K562 (cell line): ENCODE results near the gene BATF. TPM values are rescaled to one million over a fixed set of nuclear protein-coding genes. Genes with fewer than 3 reads are reported as not detected.

ENCODE experiments used
- ATAC-seq: fragments of 200-7000 bp; cut with Tn5 transposase; 3 replicates; pipeline ENCODE4 v1.9.1; 2020; ENCODE audit warnings: moderate library complexity
- BruUV-seq: library from RNA; stranded (reverse); fragments of 400-500 nt; replicated peaks from 2 replicates; lab custom pipeline; 2021; lab: Mats Ljungman, UMichigan
- CTCF ChIA-PET: fragments of 300-600 bp; formaldehyde crosslinking; extraction: SDS; loops from one replicate; lab custom pipeline; 2021; ENCODE audit warnings: low intra/inter-chr PET ratio; lab: Yijun Ruan, JAX
- POLR2A ChIA-PET: fragments of 300-600, 350-650 bp; sonication (Branson Sonifier 250); formaldehyde crosslinking; extraction: SDS; loops from one replicate; lab custom pipeline; 2021; ENCODE audit warnings: antibody characterized with exemption, inconsistent platforms; lab: Yijun Ruan, JAX
- DNase-seq, 4 experiments: peaks; one replicate each; pipeline versions ENCODE4 v3.0.0 to v3.0.0-alpha.2; 2011 to 2018; ENCODE audit warnings: low spot score in 3 of 4, mixed read lengths in 3 of 4; ENCODE audit errors: extremely low read depth in 1 of 4
- FAIRE-seq: peaks from 2 replicates; lab custom pipeline; 2011; peaks lifted over from hg19 to GRCh38; lab: Jason Lieb, UNC
- H2AFZ ChIP-seq: 2 replicates; pipeline ENCODE4 v1.6.0; 2011; ENCODE audit warnings: low read depth, low read length, control low read depth, inconsistent platforms
- H3K27ac ChIP-seq: fragments of 200-600 bp; 3 replicates; pipeline ENCODE4 v1.8.0; 2011; ENCODE audit warnings: low read depth, mild to moderate bottlenecking, control low read depth, inconsistent platforms, low read length, moderate library complexity, mixed read lengths; ENCODE audit errors: extremely low read depth
- H3K27me3 ChIP-seq, 2 experiments: fragments of 300-600 bp in 1 of 2; 2 replicates in 1 of 2; 3 replicates in 1 of 2; pipeline versions ENCODE4 v1.6.0 to v1.8.0; 2011; ENCODE audit warnings: inconsistent platforms in 2 of 2, low read length in 2 of 2, mild to moderate bottlenecking in 1 of 2, mixed read lengths in 1 of 2, moderate library complexity in 1 of 2; ENCODE audit not compliant: control insufficient read depth in 2 of 2, insufficient read depth in 2 of 2
- H3K36me3 ChIP-seq: fragments of 300-600 bp; 3 replicates; pipeline ENCODE4 v1.8.0; 2011; ENCODE audit warnings: mild to moderate bottlenecking, low read length, inconsistent platforms; ENCODE audit not compliant: control insufficient read depth, insufficient read depth
- H3K4me1 ChIP-seq, 2 experiments: fragments of 200-600 bp in 1 of 2; replicated peaks in 1 of 2; 2 replicates in 1 of 2; 3 replicates in 1 of 2; pipeline versions ENCODE4 v1.5.1 to v1.8.0; 2011; ENCODE audit warnings: inconsistent platforms in 2 of 2, low read length in 2 of 2, mild to moderate bottlenecking in 1 of 2, mixed read lengths in 1 of 2, moderate library complexity in 1 of 2; ENCODE audit not compliant: control insufficient read depth in 2 of 2, insufficient read depth in 2 of 2
- H3K4me2 ChIP-seq: 2 replicates; pipeline ENCODE4 v1.6.1; 2011; ENCODE audit warnings: low read length, control low read depth, inconsistent platforms, mixed read lengths; ENCODE audit not compliant: insufficient read depth
- H3K4me3 ChIP-seq: fragments of 200-600 bp; sonication (generic), shearing (Covaris generic); 2 replicates; pipeline ENCODE4 v1.5.1; 2016; ENCODE audit warnings: control low read depth, inconsistent platforms
- H3K79me2 ChIP-seq: fragments of 200-600 bp; 3 replicates; pipeline ENCODE4 v1.8.0; 2011; ENCODE audit warnings: low read length, inconsistent platforms; ENCODE audit not compliant: control insufficient read depth, insufficient read depth
- H3K9ac ChIP-seq, 2 experiments: 2 replicates each; pipeline versions ENCODE4 v1.6.0 to v1.6.1; 2011; ENCODE audit warnings: low read depth in 2 of 2, low read length in 2 of 2, control low read depth in 1 of 2, inconsistent platforms in 1 of 2, mild to moderate bottlenecking in 1 of 2, mixed read lengths in 1 of 2; ENCODE audit not compliant: insufficient read depth in 1 of 2
- H3K9me1 ChIP-seq: one replicate; pipeline ENCODE4 v1.6.0; 2011; ENCODE audit warnings: inconsistent platforms, mild to moderate bottlenecking, low read length, moderate library complexity; ENCODE audit not compliant: control insufficient read depth, insufficient read depth
- H3K9me3 ChIP-seq: replicated peaks from 2 replicates; pipeline ENCODE4 v1.5.1; 2011; ENCODE audit warnings: low read depth, low read length, inconsistent platforms; ENCODE audit not compliant: control insufficient read depth, insufficient read depth
- H4K20me1 ChIP-seq: replicated peaks from 2 replicates; pipeline ENCODE4 v1.6.1; 2011; ENCODE audit warnings: low read length, inconsistent platforms, mixed read lengths; ENCODE audit not compliant: control insufficient read depth, insufficient read depth
- HMG20B ChIP-seq: fragments of 250-450 bp; sonication (Bioruptor Pico); IDR thresholded peaks from 2 replicates; pipeline ENCODE4 v1.5.0; 2021; ENCODE audit warnings: mild to moderate bottlenecking
- NONO ChIP-seq, 2 experiments: fragments of 200-400 bp in 1 of 2; fragments of 450-650 bp in 1 of 2; formaldehyde crosslinking in 1 of 2; IDR thresholded peaks; 2 replicates each; pipeline ENCODE4 v1.6.1; 2017; ENCODE audit warnings: low read depth in 2 of 2, mild to moderate bottlenecking in 2 of 2, moderate library complexity in 2 of 2, low read length in 1 of 2
- PHB2 ChIP-seq: fragments of 450-650 bp; IDR thresholded peaks from 2 replicates; pipeline ENCODE4 v1.6.1; 2017; ENCODE audit warnings: low read depth
- PRDM10 ChIP-seq: fragments of 450-650 bp; IDR thresholded peaks from 2 replicates; pipeline ENCODE4 v1.6.1; 2018; ENCODE audit not compliant: partially characterized antibody
- TEAD4 ChIP-seq, 2 experiments: sonication (generic) in 1 of 2; formaldehyde crosslinking in 1 of 2; IDR thresholded peaks; 2 replicates each; pipeline versions ENCODE4 v1.6.1 to v1.8.0; 2012 to 2022; ENCODE audit warnings: borderline replicate concordance in 1 of 2, inconsistent platforms in 1 of 2, low read length in 1 of 2, mild to moderate bottlenecking in 1 of 2, missing genetic modification reagents in 1 of 2
- ZNF584 ChIP-seq: fragments of 200-800 bp; sonication (Bioruptor generic); IDR thresholded peaks from 2 replicates; pipeline ENCODE4 v1.6.1; 2016; ENCODE audit warnings: low read depth, mild to moderate bottlenecking, missing genetic modification characterization, missing compliant biosample characterization
- WGBS: fragments of 100-300 bp; shearing (Covaris generic); methylation state at CpG from one replicate; pipeline ENCODE4 v1.1.6; 2016; ENCODE audit warnings: low coverage, mixed read lengths; ENCODE audit not compliant: insufficient coverage; ENCODE audit errors: missing lambda C conversion rate; 5-methylcytosine and 5-hydroxymethylcytosine counted together
- in situ Hi-C: fragments of 300-500 bp; cut with MboI; formaldehyde crosslinking; loops from 4 replicates; pipeline ENCODE4 v1.15.0; 2018; ENCODE audit warnings: inconsistent platforms, mixed read lengths
- intact Hi-C: fragments of 100-400 bp; cut with micrococcal nuclease; formaldehyde crosslinking; loops from 2 replicates; pipeline ENCODE4 v1.14.2; 2022
- polyA plus RNA-seq, 8 experiments: library from polyadenylated mRNA; depleted of rRNA in 4 of 8; stranded (reverse) in 5 of 8; unstranded in 3 of 8; fragments of >200 nt; fragmentation: Nextera tagmentation in 2 of 8; fragmentation: Illumina TruSeq in 1 of 8; extraction: Ambion mirVana in 2 of 8; extraction: Trizol in 1 of 8; gene quantifications; 2 replicates each; pipeline versions ENCODE4 v1.2.1 to v1.2.3, GENCODE V29; 2011 to 2014; ENCODE audit warnings: inconsistent platforms in 1 of 8, missing spikeins in 1 of 8
- total RNA-seq, 7 experiments: library from RNA; depleted of rRNA in 6 of 7; stranded (reverse); fragments of >200 nt in 6 of 7; fragmentation: Illumina TruSeq in 2 of 7; extraction: Trizol in 2 of 7; gene quantifications; 2 replicates each; pipeline versions ENCODE4 v1.2.1 to v1.2.3, GENCODE V29; 2011 to 2021; ENCODE audit warnings: low replicate concordance in 1 of 7

BATF gene
- total and polyA plus RNA-seq, 9 of the 15 experiments (the other 6 are each of a cell fraction or from before 2014, with no cell fraction given), result 0.13 to 2.1 (median 0.55) TPM; not detected in 2

- WGBS, result 12% methylated on average over 6 of the region's 7 CpGs
- no peak for TF ChIP-seq ZNF584 (CRISPR knock-in tag)
- no peak for TF ChIP-seq NONO (IDR thresholded peaks at IDR 0.05; ENCODE audit: low read depth in 2 of 2, low read length in 1 of 2)
- TF ChIP-seq TEAD4 (IDR thresholded peaks at IDR 0.05; ENCODE audit: low read length), result no peak
- no peak for TF ChIP-seq TEAD4 (CRISPR knock-in tag; IDR thresholded peaks at IDR 0.05; ENCODE audit: borderline replicate concordance)
- TF ChIP-seq PHB2, result no peak
- no peak for TF ChIP-seq HMG20B (CRISPR knock-in tag)
- TF ChIP-seq PRDM10, result no peak
- TF ChIP-seq, all 486 proteins: peak for 0
- ATAC-seq (no peak), DNase-seq (no peak), FAIRE-seq (no peak)
- H3K9me1 ChIP-seq, result no peaks in the 10 kb centered on the region
- H3K4me2 ChIP-seq, result no peak overlapping the region
- no peaks in the 10 kb centered on the region for H3K36me3 ChIP-seq
- H3K9ac ChIP-seq, result no peak overlapping the region
- intact Hi-C loops (no loop called here), in situ Hi-C loops (loop anchor here (10.0 kb wide), 1 partner anchor 263 kb away; no protein-coding TSS in a partner anchor)
- H2AFZ ChIP-seq, result no peak overlapping the region
- H3K4me3 ChIP-seq, result no peak overlapping the region
- ChIA-PET POLR2A (no interaction called here), CTCF (no interaction called here)
- H3K9me3 ChIP-seq, result no peaks in the 10 kb centered on the region
- peaks cover 11 to 56% of the 10 kb centered on the region in 2 experiments; a peak in 4 of 5 replicates for H3K27me3 ChIP-seq
- no peaks in the 10 kb centered on the region for H3K79me2 ChIP-seq
- no peaks in the 10 kb centered on the region for H3K4me1 ChIP-seq
- BruUV-seq, result no TSS peak
- H3K27ac ChIP-seq, result no peak overlapping the region
- no peaks in the 10 kb centered on the region for H4K20me1 ChIP-seq
Observed at GRCh38 chr14:75568140-75568539, 45.9 kb downstream of the BATF start.
